Measurements from ENCODE around the gene GNPAT.
"Not testable (repeated sequence)": the region's sequence is repeated elsewhere in the genome, so short reads cannot be mapped to it uniquely, and the experiment has no call there.

Gene GNPAT

GRCh38 chr1:231240883-231241735 is at the start of gene GNPAT:
TSS of gene GNPAT (plus strand) at chr1:231241212. CDS start at chr1:231241379, 167 bp downstream.
- peak; percentile 89 for DNase-seq (ENCODE audit: low read depth)

GRCh38 chr1:231192620-231193163 is 48.3 kb upstream of the GNPAT start:
- DNase-seq (ENCODE audit: low read depth) = no peak

DNA sequence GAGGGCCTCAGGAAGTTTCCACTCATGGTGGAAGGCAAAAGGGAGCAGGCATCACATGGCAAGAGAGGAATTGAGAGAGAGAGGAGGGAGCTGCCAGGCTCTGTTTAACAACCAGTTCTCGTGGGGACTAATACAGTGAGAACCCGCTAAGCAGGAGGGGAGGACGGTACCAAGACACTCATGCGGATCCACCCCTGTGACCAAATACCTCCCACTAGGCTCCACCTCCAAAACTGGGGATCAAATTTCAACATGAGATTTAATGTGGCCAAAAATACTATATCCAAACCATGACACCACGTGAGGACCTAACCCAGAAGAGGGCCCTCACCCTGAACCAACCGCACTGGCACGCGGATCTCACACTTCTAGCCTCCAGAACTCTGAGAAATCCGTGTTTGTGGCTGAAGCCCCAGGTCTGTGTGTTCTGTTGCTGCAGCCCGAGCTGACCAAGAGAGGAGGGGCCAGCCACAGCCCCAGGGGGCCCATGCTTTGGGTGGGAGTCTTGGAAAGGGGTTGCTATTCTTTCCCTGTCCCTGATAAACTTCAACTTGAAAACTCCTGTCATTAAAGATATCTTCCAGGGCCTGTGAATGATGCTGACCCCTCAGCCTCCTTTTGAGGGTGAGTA is 47.2 kb upstream of the GNPAT start:
- DNase-seq (ENCODE audit: low read depth) = peak; percentile 25

DNA sequence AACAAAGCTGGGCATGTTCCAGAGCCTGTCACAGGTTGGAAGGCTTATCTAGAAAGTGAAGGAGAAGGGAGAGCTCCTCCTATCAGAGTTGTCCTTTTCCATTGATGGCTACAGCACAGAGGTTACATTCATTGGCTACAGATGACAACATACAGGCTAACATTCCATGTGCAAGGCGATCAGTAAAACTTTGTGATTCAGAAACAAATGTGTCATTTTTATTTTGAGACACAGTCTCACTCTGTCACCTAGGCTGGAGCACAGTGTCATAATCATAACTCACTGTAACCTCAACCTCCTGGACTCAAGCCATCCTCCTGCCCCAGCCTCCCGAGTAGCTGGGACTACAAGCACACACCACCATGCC is 46.6 kb upstream of the GNPAT start:
- no peak for DNase-seq (ENCODE audit: low read depth)

GRCh38 chr1:231194843-231195516 is 46.0 kb upstream of the GNPAT start:
- DNase-seq (ENCODE audit: low read depth) = peak; percentile 3

DNA sequence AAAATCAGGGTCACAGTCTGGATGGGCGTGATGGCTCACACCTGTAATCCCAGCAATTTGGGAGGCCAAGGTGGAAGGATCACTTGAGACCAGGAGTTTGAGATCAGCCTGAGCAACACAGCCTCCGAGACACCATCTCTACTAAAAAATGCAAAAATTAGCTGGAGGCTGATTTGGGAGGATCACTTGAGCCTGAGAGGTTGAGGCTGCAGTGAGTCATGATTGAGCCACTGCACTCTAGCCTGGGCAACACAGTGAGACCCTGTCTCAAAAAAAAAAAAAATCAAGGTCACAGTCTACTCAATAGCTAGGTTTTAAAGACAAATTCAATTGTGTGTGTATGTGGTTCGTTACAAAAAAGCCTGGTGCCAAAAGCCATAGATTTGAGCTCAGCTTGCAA is 44.7 kb upstream of the GNPAT start:
- DNase-seq (ENCODE audit: low read depth) = no peak

DNA sequence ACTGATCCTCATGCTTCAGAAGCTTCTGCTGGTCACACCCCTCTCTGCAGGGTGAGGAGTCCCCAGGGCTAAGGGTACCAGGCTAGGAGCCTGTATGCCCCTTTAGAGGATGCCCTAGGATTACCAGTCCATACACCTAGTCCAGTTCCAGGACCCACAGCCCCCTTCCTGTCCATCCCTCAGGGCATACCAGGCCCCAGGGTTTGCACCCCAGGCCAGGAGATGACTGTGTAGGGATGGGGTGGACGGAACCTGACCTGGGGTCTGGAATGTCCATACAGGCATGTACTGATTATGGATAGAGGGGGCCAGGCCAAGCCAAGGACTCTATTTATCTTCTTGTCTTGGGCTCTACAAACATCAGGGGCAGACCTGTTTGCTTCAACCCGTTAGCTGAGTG is 44.3 kb upstream of the GNPAT start:
- DNase-seq (ENCODE audit: low read depth) = no peak

GRCh38 chr1:231199868-231200267 is 41.1 kb upstream of the GNPAT start:
- DNase-seq (ENCODE audit: low read depth) = no peak

DNA sequence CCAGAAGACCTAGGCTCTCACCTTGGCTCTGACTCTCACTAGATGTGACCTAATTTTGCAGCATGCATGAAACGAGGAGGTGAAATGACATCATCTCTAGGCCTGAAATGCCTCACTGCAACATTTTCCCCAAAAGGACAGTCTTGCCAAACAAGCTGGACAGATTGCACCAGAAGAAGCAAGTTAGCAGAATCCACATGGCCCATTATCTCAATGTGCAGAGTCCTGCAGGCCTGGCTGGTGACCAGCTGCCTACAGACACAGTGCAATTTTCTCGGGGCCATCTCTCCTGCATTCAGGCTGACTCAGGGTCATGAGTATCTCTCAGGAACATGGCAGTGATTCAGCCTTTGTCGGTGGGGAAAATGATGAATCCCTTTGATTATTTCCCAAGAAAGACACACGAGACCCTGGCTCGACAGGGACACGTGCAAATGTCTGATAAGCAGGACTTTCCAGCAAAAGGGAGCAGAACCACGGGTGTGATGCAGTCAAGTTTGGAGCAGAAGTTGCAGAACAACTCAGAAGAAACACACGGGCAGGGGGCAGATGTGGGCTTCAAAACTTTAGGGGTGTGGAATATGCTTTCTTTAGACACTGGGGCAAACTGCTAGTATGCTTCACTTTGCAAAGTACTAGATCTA is 40.5 kb upstream of the GNPAT start:
- peak; percentile 49 for DNase-seq (ENCODE audit: low read depth)

DNA sequence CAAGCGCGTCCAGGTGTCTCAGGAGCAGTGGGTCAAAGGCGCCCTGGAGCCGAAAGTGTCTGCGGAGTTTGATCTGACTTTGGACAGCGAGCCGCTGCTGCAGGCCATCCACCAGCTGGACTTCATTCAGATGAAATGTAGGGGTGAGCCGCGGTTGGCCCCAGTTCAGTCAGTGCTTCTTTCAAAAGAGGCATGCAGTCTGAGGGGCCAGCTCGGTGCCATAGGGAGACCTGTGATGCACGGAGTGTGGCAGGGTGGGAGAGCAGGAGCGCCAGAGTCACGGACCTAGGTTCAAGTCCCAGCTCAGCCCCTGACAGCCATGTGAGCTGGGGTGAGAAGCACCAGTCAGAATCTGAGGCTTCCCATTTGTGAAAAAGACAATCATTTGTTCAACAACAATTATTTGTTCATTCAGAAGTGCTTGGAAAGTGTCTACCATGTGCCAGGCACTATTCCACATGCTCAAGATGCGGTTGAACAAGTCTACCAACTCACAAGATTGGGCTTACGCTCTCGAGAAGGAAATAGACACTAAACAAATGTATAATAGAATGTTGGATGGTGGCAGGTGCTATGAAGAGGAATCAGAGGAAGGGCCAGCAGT is 39.5 kb upstream of the GNPAT start:
- no peak for DNase-seq (ENCODE audit: low read depth)

DNA sequence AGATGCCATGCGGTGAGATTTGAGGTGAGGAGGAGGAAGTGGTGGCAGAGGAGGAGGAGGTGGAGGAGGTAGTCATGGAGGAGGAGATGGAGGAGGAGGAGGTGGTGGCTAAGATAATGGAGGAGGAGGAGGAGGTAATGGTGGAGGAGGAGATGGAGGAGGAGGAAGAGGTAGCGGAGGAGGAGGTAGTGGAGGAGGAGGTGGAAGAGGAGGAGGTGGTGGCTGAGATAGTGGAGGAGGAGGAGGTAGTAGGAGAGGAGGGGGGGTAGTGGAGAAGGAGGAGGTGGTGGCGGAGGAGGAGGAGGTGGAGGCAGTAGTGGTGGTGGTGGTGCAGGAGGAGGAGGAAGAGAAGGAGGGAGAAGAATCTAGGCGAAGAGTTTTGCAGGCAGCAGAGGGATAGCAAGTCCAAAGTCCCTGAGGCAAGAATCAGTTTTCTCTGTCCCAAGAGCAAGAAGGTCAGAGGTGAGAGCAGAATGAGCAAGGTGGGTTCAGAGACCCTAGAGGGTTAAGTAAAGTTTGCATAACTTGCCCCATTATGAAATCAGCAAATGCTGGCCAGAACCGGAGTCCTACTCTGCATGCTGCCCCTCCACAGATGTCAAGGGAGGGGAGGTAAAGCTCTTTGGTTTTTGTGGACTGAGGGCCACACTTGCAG is 38.9 kb upstream of the GNPAT start:
- no peak for DNase-seq (ENCODE audit: low read depth)

DNA sequence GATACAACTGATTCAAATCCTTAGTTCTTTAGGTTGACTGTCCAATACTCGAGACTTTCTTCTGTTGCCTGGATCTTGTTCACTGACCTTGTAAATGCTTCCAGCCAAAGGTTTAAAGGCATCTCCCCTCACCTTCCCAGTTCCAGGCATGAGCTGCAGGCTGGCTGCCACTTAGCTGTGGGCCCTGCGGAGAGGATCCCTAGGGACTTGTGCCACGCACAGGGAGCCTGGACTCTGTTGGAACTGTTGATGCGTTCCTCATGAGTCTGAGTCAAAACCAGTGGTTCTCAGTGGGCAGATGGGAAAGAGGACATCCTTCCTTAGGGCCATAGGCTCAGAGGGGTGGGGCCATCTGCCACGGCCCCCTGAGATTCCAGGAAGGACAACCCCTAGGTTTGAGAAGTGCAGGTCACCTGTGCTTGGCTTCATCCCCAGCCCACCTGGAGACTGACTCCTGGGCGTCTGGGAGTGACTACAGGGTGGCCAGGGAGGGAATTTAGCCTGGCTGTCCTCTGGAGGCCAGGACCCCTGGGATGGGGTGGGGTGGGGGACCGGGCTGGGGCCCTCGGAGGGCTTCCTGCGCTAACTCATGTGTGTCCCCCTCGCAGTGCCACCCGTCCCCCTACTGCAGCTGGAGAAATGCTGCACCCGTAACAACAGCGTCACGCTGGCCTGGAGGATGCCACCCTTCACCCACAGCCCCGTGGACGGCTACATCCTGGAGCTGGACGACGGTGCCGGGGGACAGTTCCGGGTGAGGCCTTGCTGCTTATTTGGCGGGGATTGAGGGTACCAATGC is 37.6 kb upstream of the GNPAT start:
- DNase-seq (ENCODE audit: low read depth) = no peak

GRCh38 chr1:231206856-231207255 is 34.2 kb upstream of the GNPAT start:
- peak; percentile 40 for DNase-seq (ENCODE audit: low read depth)

DNA sequence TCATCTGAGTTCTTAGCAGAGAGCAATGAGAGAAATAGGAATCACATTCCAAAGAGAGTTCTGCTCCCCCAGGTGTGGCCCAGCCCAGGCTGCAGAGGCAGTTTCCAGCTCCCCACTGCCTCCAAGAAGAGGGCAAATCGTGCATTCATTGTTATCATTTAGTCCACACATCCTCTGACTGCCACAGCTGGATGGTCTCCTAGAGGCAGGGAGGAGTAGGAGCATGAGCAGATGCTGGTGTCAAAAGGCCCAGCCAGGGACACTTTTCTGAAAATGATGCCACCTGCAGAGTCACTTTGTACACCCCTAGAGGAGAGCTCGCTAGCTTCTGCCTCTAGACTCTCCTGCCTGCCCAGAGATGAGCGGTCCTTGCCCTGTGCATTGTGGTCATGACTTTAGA is 33.6 kb upstream of the GNPAT start:
- DNase-seq (ENCODE audit: low read depth) = no peak

DNA sequence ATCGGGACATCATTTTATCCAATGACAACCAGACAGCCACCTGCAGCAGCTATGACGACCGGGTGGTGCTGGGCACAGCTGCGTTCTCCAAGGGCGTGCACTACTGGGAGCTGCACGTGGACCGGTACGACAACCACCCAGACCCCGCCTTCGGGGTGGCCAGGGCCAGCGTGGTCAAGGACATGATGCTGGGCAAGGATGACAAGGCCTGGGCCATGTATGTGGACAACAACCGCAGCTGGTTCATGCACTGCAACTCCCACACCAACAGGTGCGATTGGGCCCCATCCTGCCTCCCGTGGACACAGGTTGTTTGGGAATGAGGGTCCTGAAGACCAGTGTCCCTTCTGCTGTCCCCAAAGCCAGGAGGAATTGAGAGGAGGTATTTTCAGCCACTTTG is 32.0 kb upstream of the GNPAT start:
- DNase-seq (ENCODE audit: low read depth) = no peak

GRCh38 chr1:231209531-231209930 is 31.5 kb upstream of the GNPAT start:
- DNase-seq (ENCODE audit: low read depth) = no peak

DNA sequence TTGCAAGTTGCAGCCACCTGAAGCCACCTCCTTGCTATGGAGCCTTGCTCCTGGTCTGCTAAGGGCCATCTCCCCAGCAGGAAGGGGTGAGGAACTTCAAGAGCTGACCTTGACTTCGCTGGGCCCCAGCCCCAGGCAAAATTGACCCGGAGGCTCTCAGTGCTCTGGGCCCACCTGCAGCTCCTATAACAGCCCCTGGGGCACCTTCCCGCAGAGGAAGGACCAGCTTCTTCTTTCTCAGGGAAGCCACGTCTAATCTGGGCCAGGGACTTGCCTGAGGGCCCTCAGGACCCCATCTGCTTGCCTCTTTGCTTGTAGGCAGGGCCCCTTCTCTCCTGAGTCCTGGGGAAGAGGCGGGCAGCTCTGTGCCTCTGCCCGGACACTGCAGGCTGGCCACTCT is 30.9 kb upstream of the GNPAT start:
- no peak for DNase-seq (ENCODE audit: low read depth)

- peak; percentile 69 for DNase-seq (ENCODE audit: low read depth)
Measured at GRCh38 chr1:231211005-231211857, 29.8 kb upstream of the GNPAT start.

DNA sequence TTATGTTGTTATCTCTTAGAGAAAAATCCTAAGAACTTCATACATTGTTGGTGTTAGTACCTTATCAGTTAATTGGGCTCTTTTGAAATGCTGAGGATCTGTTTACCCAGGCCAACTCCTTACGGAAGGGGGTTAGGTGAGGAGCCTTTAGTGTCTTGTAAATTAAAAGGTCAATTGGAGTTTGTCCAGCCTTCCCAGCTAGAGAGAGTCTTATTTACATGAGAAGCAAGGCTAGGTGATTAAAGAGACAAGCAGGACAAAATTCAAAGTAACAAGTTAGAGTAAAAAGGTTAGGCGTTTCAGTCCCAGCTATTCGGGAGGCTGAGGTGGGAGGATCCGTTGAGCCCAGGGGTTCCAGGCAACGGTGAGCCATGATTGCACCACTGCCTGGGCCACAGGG is 28.7 kb upstream of the GNPAT start:
- not testable (repeated sequence) for DNase-seq (ENCODE audit: low read depth)
